ENCODE data around the gene SPCS2. TPM values are rescaled to one million over a fixed set of nuclear protein-coding genes. Genes with fewer than 3 reads are reported as not detected.

The SPCS2 gene
- total RNA-seq, 2 experiments from 2014 or later: 36.5 to 42.9 TPM

- Histone ChIP-seq H3K36me3 (ENCODE audit: insufficient read depth, low read length) (peaks cover 83% of the 10 kb centered on the region), H3K9me3 (ENCODE audit: control insufficient read depth in 1 of 2, insufficient read depth in 1 of 2, low read length in 2 of 2) (no peaks in the 10 kb centered on the region), H3K4me3 (ENCODE audit: low read length) (no peak overlapping the region), H3K4me1 (ENCODE audit: insufficient read depth, low read length) (no peaks in the 10 kb centered on the region), H3K27ac (ENCODE audit: low read depth in 1 of 2, low read length in 2 of 2) (no peak overlapping the region), H3K27me3 (ENCODE audit: control insufficient read depth in 1 of 2, insufficient read depth in 2 of 2, low read length in 2 of 2) (no peaks in the 10 kb centered on the region)
- H3K4me1 Mint-ChIP-seq (ENCODE audit: low read depth): peaks cover 17% of the 10 kb centered on the region
- peaks cover 90% of the 10 kb centered on the region for H3K36me3 Mint-ChIP-seq (ENCODE audit: low read depth)
- ATAC-seq (ENCODE audit: poor library complexity) (no peak), DNase-seq (no peak)
- H3K27ac Mint-ChIP-seq: no peak overlapping the region
- intact Hi-C loops (cut with DNase I, micrococcal nuclease): no loop called here
- no peak overlapping the region for H3K4me3 Mint-ChIP-seq
- no peaks in the 10 kb centered on the region for H3K27me3 Mint-ChIP-seq
- no peaks in the 10 kb centered on the region for H3K9me3 Mint-ChIP-seq
- TF ChIP-seq CTCF (IDR thresholded peaks at IDR 0.05): no peak
- POLR2A ChIA-PET: no interaction called here
- CTCF ChIA-PET: no interaction called here
Observed at GRCh38 chr11:74970852-74971395, 21.9 kb downstream of the SPCS2 start.

GRCh38 chr11:74971424-74971823 is 22.4 kb downstream of the SPCS2 start:
- POLR2A ChIA-PET: interaction anchor here (1.4 kb wide), 1 partner anchor 18 kb away, joined by 4 read pairs; no protein-coding TSS in a partner anchor
- H3K36me3 ChIP-seq (ENCODE audit: insufficient read depth, low read length): peaks cover 83% of the 10 kb centered on the region

GRCh38 chr11:74978041-74978440 is 29.0 kb downstream of the SPCS2 start:
- H3K36me3 ChIP-seq (ENCODE audit: insufficient read depth, low read length): peaks cover 47% of the 10 kb centered on the region
- no peak overlapping the region for H3K27ac Mint-ChIP-seq
- no peak for ATAC-seq (ENCODE audit: poor library complexity)

More at GRCh38 chr11:74971424-74971823, 22.4 kb downstream of the SPCS2 start:
- ATAC-seq (ENCODE audit: poor library complexity) (no peak), DNase-seq (no peak)
- H3K9me3 ChIP-seq (ENCODE audit: control insufficient read depth in 1 of 2, insufficient read depth in 1 of 2, low read length in 2 of 2): no peaks in the 10 kb centered on the region
- no peaks in the 10 kb centered on the region for H3K4me1 ChIP-seq (ENCODE audit: insufficient read depth, low read length)
- Mint-ChIP-seq H3K4me3 (no peak overlapping the region), H3K36me3 (ENCODE audit: low read depth) (peaks cover 90% of the 10 kb centered on the region), H3K9me3 (no peaks in the 10 kb centered on the region), H3K27me3 (no peaks in the 10 kb centered on the region), H3K4me1 (ENCODE audit: low read depth) (peaks cover 17% of the 10 kb centered on the region), H3K27ac (no peak overlapping the region)
- no peak overlapping the region for H3K4me3 ChIP-seq (ENCODE audit: low read length)
- no peak overlapping the region for H3K27ac ChIP-seq (ENCODE audit: low read depth in 1 of 2, low read length in 2 of 2)
- no peak for TF ChIP-seq CTCF (IDR thresholded peaks at IDR 0.05)
- intact Hi-C loops (cut with DNase I, micrococcal nuclease): no loop called here
- CTCF ChIA-PET: no interaction called here
- no peaks in the 10 kb centered on the region for H3K27me3 ChIP-seq (ENCODE audit: control insufficient read depth in 1 of 2, insufficient read depth in 2 of 2, low read length in 2 of 2)

More at GRCh38 chr11:74978041-74978440, 29.0 kb downstream of the SPCS2 start:
- Histone ChIP-seq H3K4me3 (ENCODE audit: low read length) (no peak overlapping the region), H3K4me1 (ENCODE audit: insufficient read depth, low read length) (no peaks in the 10 kb centered on the region), H3K27me3 (ENCODE audit: control insufficient read depth in 1 of 2, insufficient read depth in 2 of 2, low read length in 2 of 2) (no peaks in the 10 kb centered on the region), H3K27ac (ENCODE audit: low read depth in 1 of 2, low read length in 2 of 2) (no peak overlapping the region), H3K9me3 (ENCODE audit: control insufficient read depth in 1 of 2, insufficient read depth in 1 of 2, low read length in 2 of 2) (no peaks in the 10 kb centered on the region)
- no peak for DNase-seq
- H3K27me3 Mint-ChIP-seq: no peaks in the 10 kb centered on the region
- CTCF ChIA-PET: no interaction called here
- no peaks in the 10 kb centered on the region for H3K9me3 Mint-ChIP-seq
- no peak for TF ChIP-seq CTCF (IDR thresholded peaks at IDR 0.05)
- intact Hi-C loops (cut with DNase I, micrococcal nuclease): no loop called here
- H3K4me1 Mint-ChIP-seq (ENCODE audit: low read depth): peaks cover 9% of the 10 kb centered on the region
- no peak overlapping the region for H3K4me3 Mint-ChIP-seq
- POLR2A ChIA-PET: no interaction called here
- peaks cover 71% of the 10 kb centered on the region for H3K36me3 Mint-ChIP-seq (ENCODE audit: low read depth)

Data from CD4-positive, alpha-beta T cell (primary cell).